K562 (cell line): ENCODE data around the gene SCGB1D4. TPM values are rescaled to one million over a fixed set of nuclear protein-coding genes. Genes with fewer than 3 reads are reported as not detected.

Experiments used
- ATAC-seq: fragments of 200-7000 bp; cut with Tn5 transposase; 3 replicates; pipeline ENCODE4 v1.9.1; 2020; ENCODE audit warnings: moderate library complexity
- BruUV-seq: library from RNA; stranded (reverse); fragments of 400-500 nt; replicated peaks from 2 replicates; lab custom pipeline; 2021; lab: Mats Ljungman, UMichigan
- CTCF ChIA-PET: fragments of 300-600 bp; formaldehyde crosslinking; extraction: SDS; loops from one replicate; lab custom pipeline; 2021; ENCODE audit warnings: low intra/inter-chr PET ratio; lab: Yijun Ruan, JAX
- POLR2A ChIA-PET: fragments of 300-600, 350-650 bp; sonication (Branson Sonifier 250); formaldehyde crosslinking; extraction: SDS; loops from one replicate; lab custom pipeline; 2021; ENCODE audit warnings: antibody characterized with exemption, inconsistent platforms; lab: Yijun Ruan, JAX
- DNase-seq, 4 experiments: peaks; one replicate each; pipeline versions ENCODE4 v3.0.0 to v3.0.0-alpha.2; 2011 to 2018; ENCODE audit warnings: low spot score in 3 of 4, mixed read lengths in 3 of 4; ENCODE audit errors: extremely low read depth in 1 of 4
- FAIRE-seq: peaks from 2 replicates; lab custom pipeline; 2011; peaks lifted over from hg19 to GRCh38; lab: Jason Lieb, UNC
- H2AFZ ChIP-seq: 2 replicates; pipeline ENCODE4 v1.6.0; 2011; ENCODE audit warnings: low read depth, low read length, control low read depth, inconsistent platforms
- H3K27ac ChIP-seq: fragments of 200-600 bp; 3 replicates; pipeline ENCODE4 v1.8.0; 2011; ENCODE audit warnings: low read depth, mild to moderate bottlenecking, control low read depth, inconsistent platforms, low read length, moderate library complexity, mixed read lengths; ENCODE audit errors: extremely low read depth
- H3K27me3 ChIP-seq, 2 experiments: fragments of 300-600 bp in 1 of 2; 2 replicates in 1 of 2; 3 replicates in 1 of 2; pipeline versions ENCODE4 v1.6.0 to v1.8.0; 2011; ENCODE audit warnings: inconsistent platforms in 2 of 2, low read length in 2 of 2, mild to moderate bottlenecking in 1 of 2, mixed read lengths in 1 of 2, moderate library complexity in 1 of 2; ENCODE audit not compliant: control insufficient read depth in 2 of 2, insufficient read depth in 2 of 2
- H3K36me3 ChIP-seq: fragments of 300-600 bp; 3 replicates; pipeline ENCODE4 v1.8.0; 2011; ENCODE audit warnings: mild to moderate bottlenecking, low read length, inconsistent platforms; ENCODE audit not compliant: control insufficient read depth, insufficient read depth
- H3K4me1 ChIP-seq, 2 experiments: fragments of 200-600 bp in 1 of 2; replicated peaks in 1 of 2; 2 replicates in 1 of 2; 3 replicates in 1 of 2; pipeline versions ENCODE4 v1.5.1 to v1.8.0; 2011; ENCODE audit warnings: inconsistent platforms in 2 of 2, low read length in 2 of 2, mild to moderate bottlenecking in 1 of 2, mixed read lengths in 1 of 2, moderate library complexity in 1 of 2; ENCODE audit not compliant: control insufficient read depth in 2 of 2, insufficient read depth in 2 of 2
- H3K4me2 ChIP-seq: 2 replicates; pipeline ENCODE4 v1.6.1; 2011; ENCODE audit warnings: low read length, control low read depth, inconsistent platforms, mixed read lengths; ENCODE audit not compliant: insufficient read depth
- H3K4me3 ChIP-seq: fragments of 200-600 bp; sonication (generic), shearing (Covaris generic); 2 replicates; pipeline ENCODE4 v1.5.1; 2016; ENCODE audit warnings: control low read depth, inconsistent platforms
- H3K79me2 ChIP-seq: fragments of 200-600 bp; 3 replicates; pipeline ENCODE4 v1.8.0; 2011; ENCODE audit warnings: low read length, inconsistent platforms; ENCODE audit not compliant: control insufficient read depth, insufficient read depth
- H3K9ac ChIP-seq, 2 experiments: 2 replicates each; pipeline versions ENCODE4 v1.6.0 to v1.6.1; 2011; ENCODE audit warnings: low read depth in 2 of 2, low read length in 2 of 2, control low read depth in 1 of 2, inconsistent platforms in 1 of 2, mild to moderate bottlenecking in 1 of 2, mixed read lengths in 1 of 2; ENCODE audit not compliant: insufficient read depth in 1 of 2
- H3K9me1 ChIP-seq: one replicate; pipeline ENCODE4 v1.6.0; 2011; ENCODE audit warnings: inconsistent platforms, mild to moderate bottlenecking, low read length, moderate library complexity; ENCODE audit not compliant: control insufficient read depth, insufficient read depth
- H3K9me3 ChIP-seq: replicated peaks from 2 replicates; pipeline ENCODE4 v1.5.1; 2011; ENCODE audit warnings: low read depth, low read length, inconsistent platforms; ENCODE audit not compliant: control insufficient read depth, insufficient read depth
- H4K20me1 ChIP-seq: replicated peaks from 2 replicates; pipeline ENCODE4 v1.6.1; 2011; ENCODE audit warnings: low read length, inconsistent platforms, mixed read lengths; ENCODE audit not compliant: control insufficient read depth, insufficient read depth
- BRD9 ChIP-seq: fragments of 450-650 bp; IDR thresholded peaks from 2 replicates; pipeline ENCODE4 v1.6.1; 2018; ENCODE audit warnings: low read depth; ENCODE audit not compliant: partially characterized antibody
- CHCHD3 ChIP-seq: fragments of 250-450 bp; sonication (Bioruptor Pico); IDR thresholded peaks from 2 replicates; pipeline ENCODE4 v2.1.2; 2022; ENCODE audit warnings: mild to moderate bottlenecking
- JUN ChIP-seq, 2 experiments: sonication (generic) in 1 of 2; formaldehyde crosslinking in 1 of 2; IDR thresholded peaks; 2 replicates each; pipeline versions ENCODE4 v1.6.1 to v1.8.0; 2012 to 2022; ENCODE audit warnings: borderline replicate concordance in 2 of 2, mild to moderate bottlenecking in 2 of 2, improper control_type of control experiment in 1 of 2, low read depth in 1 of 2, low read length in 1 of 2, missing genetic modification reagents in 1 of 2
- KAT7 ChIP-seq: sonication (generic); formaldehyde crosslinking; IDR thresholded peaks from 2 replicates; pipeline ENCODE4 v1.8.0; 2022; ENCODE audit warnings: missing genetic modification reagents, mild to moderate bottlenecking, borderline replicate concordance
- MAZ ChIP-seq, 2 experiments: fragments of 450-650 bp in 1 of 2; sonication (generic) in 1 of 2; formaldehyde crosslinking; IDR thresholded peaks in 1 of 2; conservative IDR thresholded peaks in 1 of 2; 2 replicates each; pipeline versions ENCODE4 v1.4.0 to v1.5.0; 2020; ENCODE audit warnings: mild to moderate bottlenecking in 1 of 2, missing genetic modification reagents in 1 of 2
- RUNX1 ChIP-seq: sonication (generic); IDR thresholded peaks from 2 replicates; pipeline ENCODE4 v1.6.1; 2016; ENCODE audit warnings: antibody characterized with exemption, low read depth
- ZNF318 ChIP-seq, 2 experiments: fragments of 450-650 bp; IDR thresholded peaks; 2 replicates each; pipeline ENCODE4 v1.6.1; 2016; ENCODE audit warnings: mild to moderate bottlenecking in 2 of 2, borderline replicate concordance in 1 of 2, low read depth in 1 of 2, moderate library complexity in 1 of 2
- ZNF589 ChIP-seq: fragments of 200-800 bp; sonication (Bioruptor generic); IDR thresholded peaks from 2 replicates; pipeline ENCODE4 v1.6.1; 2016; ENCODE audit warnings: low read depth, missing genetic modification characterization, missing compliant biosample characterization
- WGBS: fragments of 100-300 bp; shearing (Covaris generic); methylation state at CpG from one replicate; pipeline ENCODE4 v1.1.6; 2016; ENCODE audit warnings: low coverage, mixed read lengths; ENCODE audit not compliant: insufficient coverage; ENCODE audit errors: missing lambda C conversion rate; 5-methylcytosine and 5-hydroxymethylcytosine counted together
- in situ Hi-C: fragments of 300-500 bp; cut with MboI; formaldehyde crosslinking; loops from 4 replicates; pipeline ENCODE4 v1.15.0; 2018; ENCODE audit warnings: inconsistent platforms, mixed read lengths
- intact Hi-C: fragments of 100-400 bp; cut with micrococcal nuclease; formaldehyde crosslinking; loops from 2 replicates; pipeline ENCODE4 v1.14.2; 2022
- polyA plus RNA-seq, 8 experiments: library from polyadenylated mRNA; depleted of rRNA in 4 of 8; stranded (reverse) in 5 of 8; unstranded in 3 of 8; fragments of >200 nt; fragmentation: Nextera tagmentation in 2 of 8; fragmentation: Illumina TruSeq in 1 of 8; extraction: Ambion mirVana in 2 of 8; extraction: Trizol in 1 of 8; gene quantifications; 2 replicates each; pipeline versions ENCODE4 v1.2.1 to v1.2.3, GENCODE V29; 2011 to 2014; ENCODE audit warnings: inconsistent platforms in 1 of 8, missing spikeins in 1 of 8
- total RNA-seq, 7 experiments: library from RNA; depleted of rRNA in 6 of 7; stranded (reverse); fragments of >200 nt in 6 of 7; fragmentation: Illumina TruSeq in 2 of 7; extraction: Trizol in 2 of 7; gene quantifications; 2 replicates each; pipeline versions ENCODE4 v1.2.1 to v1.2.3, GENCODE V29; 2011 to 2021; ENCODE audit warnings: low replicate concordance in 1 of 7

The SCGB1D4 gene
- total and polyA plus RNA-seq, 9 of the 15 experiments (the other 6 are each of a cell fraction or from before 2014, with no cell fraction given) = not detected

DNA sequence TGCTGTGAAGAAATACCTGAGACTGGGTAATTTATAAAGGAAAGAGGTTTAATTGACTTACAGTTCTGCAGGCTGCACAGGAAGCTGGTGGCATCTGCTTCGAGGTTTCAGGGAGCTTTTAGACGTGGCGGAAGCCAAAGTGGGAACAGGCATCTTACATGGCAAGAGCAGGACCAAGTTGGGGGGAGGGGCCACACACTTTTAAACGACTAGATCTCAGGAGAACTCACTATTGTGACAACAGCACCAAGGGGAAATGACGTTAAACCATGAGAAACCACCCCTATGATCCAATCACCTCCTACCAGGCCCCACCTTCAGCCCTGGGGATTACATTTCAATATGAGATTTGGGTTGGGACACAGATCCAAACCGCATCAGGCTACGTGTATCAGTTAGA, 11.1 kb upstream of the SCGB1D4 start:
- ChIA-PET POLR2A (no interaction called here), CTCF (interaction anchor here (0.9 to 1.5 kb wide), 2 partner anchors 67 to 408 kb away, joined by 3 to 4 read pairs; no protein-coding TSS in a partner anchor)
- in situ Hi-C loops (loop anchor here (10.0 kb wide), 1 partner anchor 95 kb away; no protein-coding TSS in a partner anchor), intact Hi-C loops (loop anchor here (2.0 to 5.0 kb wide), 3 partner anchors 78 to 139 kb away; no protein-coding TSS in a partner anchor)
- ATAC-seq = no peak
- Histone ChIP-seq H3K79me2 (no peaks in the 10 kb centered on the region), H3K36me3 (no peaks in the 10 kb centered on the region), H3K4me1 (peaks cover 0 to 4% of the 10 kb centered on the region in 2 experiments; a peak in 1 of 5 replicates), H4K20me1 (no peaks in the 10 kb centered on the region), H3K9ac (no peak overlapping the region), H3K4me3 (no peak overlapping the region), H3K27ac (no peak overlapping the region), H3K27me3 (peaks cover 7 to 18% of the 10 kb centered on the region in 2 experiments; a peak in 3 of 5 replicates), H3K9me3 (no peaks in the 10 kb centered on the region), H3K4me2 (no peak overlapping the region), H3K9me1 (no peaks in the 10 kb centered on the region), H2AFZ (no peak overlapping the region)
- DNase-seq = no peak
- 2% methylated on average over 7 of the region's 7 CpGs for WGBS
- BruUV-seq = no TSS peak
- no peak for FAIRE-seq
- no peak for TF ChIP-seq BRD9
- TF ChIP-seq CHCHD3 (CRISPR knock-in tag) = no peak
- no peak for TF ChIP-seq MAZ (CRISPR knock-in tag; conservative IDR thresholded peaks at IDR 0.05 in 1 of 2, IDR thresholded peaks at IDR 0.05 in 1 of 2)
- no peak for TF ChIP-seq KAT7 (CRISPR knock-in tag)
- TF ChIP-seq JUN (IDR thresholded peaks at IDR 0.05; ENCODE audit: borderline replicate concordance, low read depth, low read length) = no peak
- TF ChIP-seq JUN (CRISPR knock-in tag; IDR thresholded peaks at IDR 0.05; ENCODE audit: borderline replicate concordance) = no peak
- no peak for TF ChIP-seq ZNF589 (CRISPR knock-in tag)
- TF ChIP-seq RUNX1 = no peak
- no peak for TF ChIP-seq ZNF318 (IDR thresholded peaks at IDR 0.05; ENCODE audit: borderline replicate concordance in 1 of 2, low read depth in 1 of 2)
